Loucy (cell line): ENCODE results near the gene CYP17A1.

Source experiments
- CTCF ChIP-seq: fragments of 200-600 bp; sonication (generic); conservative IDR thresholded peaks from 2 replicates; pipeline ENCODE4 v1.5.1; 2014; ENCODE audit warnings: mild to moderate bottlenecking, antibody characterized with exemption, low read length
- EZH2phosphoT487 ChIP-seq: fragments of 200-600 bp; IDR thresholded peaks from 2 replicates; pipeline ENCODE4 v1.6.1; 2018; ENCODE audit warnings: antibody characterized with exemption, mild to moderate bottlenecking, moderate library complexity, borderline replicate concordance

GRCh38 chr10:102804382-102805055, 32.7 kb downstream of the CYP17A1 start:
- no peak for TF ChIP-seq CTCF
- no peak for TF ChIP-seq EZH2phosphoT487
